22Rv1 (cell line): ENCODE measurements around the gene IPO7.
A peak's percentile ranks its signal among the peaks of the same experiment; 100 is the strongest.
"Not testable (repeated sequence)": the region's sequence is repeated elsewhere in the genome, so short reads cannot be mapped to it uniquely, and the experiment has no call there.

Experiments
- H3K27ac ChIP-seq: fragments of 450-650 bp; 2 replicates; pipeline ENCODE4 v1.5.1; 2017
- CTCF ChIP-seq: fragments of 450-650 bp; IDR thresholded peaks from 2 replicates; pipeline ENCODE4 v1.5.1; 2017; ENCODE audit warnings: mild to moderate bottlenecking
- ZFX ChIP-seq: fragments of 450-650 bp; IDR thresholded peaks from 2 replicates; pipeline ENCODE4 v1.6.1; 2017; ENCODE audit warnings: antibody characterized with exemption, borderline replicate concordance

Gene IPO7

GRCh38 chr11:9386086-9386485 is 1.6 kb downstream of the IPO7 start:
- TF ChIP-seq CTCF (no peak), ZFX (no peak)
- peak overlapping the region; percentile 96 for H3K27ac ChIP-seq

GRCh38 chr11:9386901-9387300 is 2.4 kb downstream of the IPO7 start:
- TF ChIP-seq ZFX (no peak), CTCF (no peak)
- H3K27ac ChIP-seq: no peak overlapping the region

- H3K27ac ChIP-seq: no peak overlapping the region
- TF ChIP-seq CTCF (no peak), ZFX (no peak)
These were observed 11.9 kb downstream of the IPO7 start for GRCh38 chr11:9396310-9396709.

GRCh38 chr11:9396752-9397151 is 12.3 kb downstream of the IPO7 start:
- TF ChIP-seq CTCF (no peak), ZFX (no peak)
- no peak overlapping the region for H3K27ac ChIP-seq

- H3K27ac ChIP-seq: no peak overlapping the region
- TF ChIP-seq CTCF (no peak), ZFX (no peak)
These were observed 13.6 kb downstream of the IPO7 start for GRCh38 chr11:9397746-9398680.

- TF ChIP-seq CTCF: no peak
- no peak for TF ChIP-seq ZFX
- H3K27ac ChIP-seq: no peak overlapping the region
These were observed 15.0 kb downstream of the IPO7 start for GRCh38 chr11:9399466-9399865.

- H3K27ac ChIP-seq: not testable (repeated sequence)
These were observed 17.4 kb downstream of the IPO7 start for GRCh38 chr11:9401884-9402283.
